Kidney glomerular epithelial cell (primary cell): ENCODE data around the gene SRD5A1.
A peak's percentile ranks its signal among the peaks of the same experiment; 100 is the strongest.

ENCODE experiments used
- DNase-seq: peaks from one replicate; lab custom pipeline; 2025; lab: John Stamatoyannopoulos, UW

The SRD5A1 gene

DNA sequence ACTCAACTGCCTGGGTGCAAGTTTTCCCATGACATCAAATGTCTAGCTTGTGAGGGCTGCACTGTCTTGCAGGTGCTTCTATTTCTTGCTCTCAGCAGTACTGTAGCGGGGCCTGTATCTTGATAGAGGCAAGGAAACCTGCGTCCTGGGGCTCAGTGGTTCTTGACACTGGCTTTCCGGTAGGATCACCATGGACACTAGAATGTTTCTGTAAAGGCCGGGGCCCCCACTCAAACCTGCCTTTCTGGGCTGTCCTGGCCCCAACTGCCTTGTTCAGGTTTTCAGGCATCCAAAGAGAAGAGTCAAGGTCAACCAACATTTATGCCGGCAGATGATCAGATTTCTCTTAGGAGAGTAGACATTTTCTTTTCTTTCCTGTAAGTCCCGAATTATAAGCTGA is 53.3 kb downstream of the SRD5A1 start:
- DNase-seq, result no peak

DNA sequence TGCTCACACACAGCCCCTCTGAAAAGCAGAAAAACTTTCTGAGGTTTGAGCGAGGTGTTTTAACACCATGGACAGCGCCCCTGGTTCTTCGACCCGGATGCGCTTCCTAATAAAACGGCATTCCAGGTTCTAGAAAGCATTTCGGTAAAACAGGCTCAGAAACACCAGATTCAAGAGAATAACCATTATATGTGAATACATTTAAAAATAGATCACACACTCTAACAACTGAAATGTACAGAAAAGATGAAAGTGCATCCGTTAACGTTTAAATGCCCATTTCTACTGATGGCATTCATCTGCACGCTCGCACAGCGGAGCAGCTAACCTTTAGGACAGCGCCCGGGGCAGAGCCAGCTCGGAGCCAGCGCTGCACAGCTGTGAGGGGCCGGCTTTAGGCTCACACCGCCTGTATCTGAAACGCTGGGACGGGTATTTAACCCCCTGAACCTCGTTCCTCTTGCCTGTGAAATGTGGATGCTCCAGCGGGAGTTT is 53.7 kb downstream of the SRD5A1 start:
- peak; percentile 53 for DNase-seq

DNA sequence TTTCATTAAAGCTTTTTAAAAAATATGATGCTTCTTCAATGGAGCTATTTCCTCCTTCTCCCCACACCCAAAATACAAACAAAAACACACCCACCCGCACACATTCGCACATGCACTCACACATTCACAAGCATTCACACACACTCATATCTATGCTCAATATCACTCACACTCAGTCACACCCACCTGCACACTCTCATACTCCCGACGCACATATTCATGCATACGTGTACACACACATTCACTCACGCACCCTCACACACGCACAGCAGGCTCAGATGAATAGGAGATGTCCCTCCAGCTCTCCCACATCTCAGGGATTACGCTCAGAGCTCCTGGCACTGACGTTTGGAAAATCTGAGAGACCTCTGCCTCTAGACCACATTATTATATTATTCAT is 54.3 kb downstream of the SRD5A1 start:
- DNase-seq, result no peak

DNA sequence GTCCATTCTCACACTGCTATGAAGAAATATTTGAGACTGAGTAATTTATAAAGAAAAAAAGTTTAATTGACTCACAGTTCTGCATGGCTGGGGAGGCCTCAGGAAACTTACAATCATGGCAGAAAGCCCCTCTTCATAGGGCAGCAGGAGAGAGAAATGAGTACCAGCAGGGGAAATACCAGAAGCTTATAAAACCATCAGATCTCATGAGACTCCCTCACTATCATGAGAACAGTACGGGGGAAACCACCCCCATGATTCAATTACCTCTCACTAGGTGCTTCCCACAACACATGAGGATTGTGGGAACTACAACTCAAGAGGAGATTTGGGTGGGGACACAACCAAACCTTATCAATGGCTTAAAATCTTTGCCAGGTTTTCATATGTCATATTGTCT is 59.7 kb downstream of the SRD5A1 start:
- no peak for DNase-seq

DNA sequence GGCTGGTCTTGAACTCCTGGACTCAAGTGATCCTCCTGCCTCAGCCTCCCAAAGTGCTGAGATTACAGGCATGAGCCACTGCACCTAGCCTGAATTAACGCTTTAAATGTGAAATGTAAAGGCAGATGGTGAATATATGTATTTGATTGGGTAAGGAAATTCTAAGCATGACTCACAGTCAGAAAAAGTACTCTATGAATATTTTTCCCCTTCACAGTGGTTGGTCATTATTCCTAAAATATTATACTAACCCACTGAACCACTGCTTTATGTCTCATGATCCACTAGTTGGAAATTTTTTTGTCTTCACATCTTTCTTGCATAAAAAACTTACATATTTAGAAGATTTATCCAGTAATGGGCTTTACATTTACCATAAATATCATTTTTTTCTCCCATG is 65.5 kb downstream of the SRD5A1 start:
- no peak for DNase-seq

DNA sequence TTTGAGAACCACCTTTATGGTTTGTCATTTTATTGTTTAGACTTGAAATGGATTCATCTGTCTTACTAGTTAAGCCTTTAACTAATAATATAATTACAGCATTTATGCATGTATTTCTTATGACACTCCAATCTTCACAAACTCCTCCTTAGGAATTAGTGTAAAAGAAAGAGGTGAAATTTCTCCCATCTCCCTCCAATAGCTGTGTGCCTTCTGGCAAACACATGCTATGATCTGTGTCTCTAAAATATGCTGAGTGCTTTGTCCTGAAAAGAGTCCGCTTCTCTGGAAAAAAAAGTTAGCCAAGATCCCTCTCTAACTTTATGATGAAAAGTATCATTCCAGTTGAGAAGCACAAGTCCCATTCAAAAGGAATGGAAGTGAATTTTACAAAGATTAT is 66.1 kb downstream of the SRD5A1 start:
- DNase-seq, result no peak

DNA sequence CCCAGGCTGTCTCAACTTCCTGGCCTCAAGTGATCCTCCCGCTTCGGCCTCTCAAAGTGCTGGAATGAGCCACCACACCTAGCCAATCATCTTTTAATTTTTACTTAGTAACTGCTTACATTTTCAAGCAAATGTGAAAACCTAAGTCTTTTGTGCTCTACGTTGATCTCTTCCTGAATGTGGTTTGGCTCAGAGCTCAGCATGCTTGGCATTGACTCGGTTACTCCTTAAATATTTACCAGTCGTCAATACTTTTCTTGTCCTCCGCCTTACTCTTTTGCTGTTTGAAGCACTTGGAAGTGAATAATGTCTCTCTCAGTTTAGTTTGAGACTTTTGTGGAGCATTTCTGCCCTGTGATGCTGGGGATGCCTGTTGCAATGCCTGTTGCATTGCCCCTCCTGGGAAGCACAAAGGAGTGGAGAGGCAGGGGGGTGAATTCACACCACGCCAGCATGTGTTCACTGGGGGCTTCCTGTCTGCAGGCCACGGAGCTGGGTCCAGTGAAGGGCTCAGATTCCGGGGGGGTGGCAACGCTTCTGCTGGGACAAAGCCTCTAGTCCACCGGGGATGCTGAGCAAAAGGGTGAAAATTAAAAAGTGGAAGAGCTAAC is 66.9 kb downstream of the SRD5A1 start:
- no peak for DNase-seq

DNA sequence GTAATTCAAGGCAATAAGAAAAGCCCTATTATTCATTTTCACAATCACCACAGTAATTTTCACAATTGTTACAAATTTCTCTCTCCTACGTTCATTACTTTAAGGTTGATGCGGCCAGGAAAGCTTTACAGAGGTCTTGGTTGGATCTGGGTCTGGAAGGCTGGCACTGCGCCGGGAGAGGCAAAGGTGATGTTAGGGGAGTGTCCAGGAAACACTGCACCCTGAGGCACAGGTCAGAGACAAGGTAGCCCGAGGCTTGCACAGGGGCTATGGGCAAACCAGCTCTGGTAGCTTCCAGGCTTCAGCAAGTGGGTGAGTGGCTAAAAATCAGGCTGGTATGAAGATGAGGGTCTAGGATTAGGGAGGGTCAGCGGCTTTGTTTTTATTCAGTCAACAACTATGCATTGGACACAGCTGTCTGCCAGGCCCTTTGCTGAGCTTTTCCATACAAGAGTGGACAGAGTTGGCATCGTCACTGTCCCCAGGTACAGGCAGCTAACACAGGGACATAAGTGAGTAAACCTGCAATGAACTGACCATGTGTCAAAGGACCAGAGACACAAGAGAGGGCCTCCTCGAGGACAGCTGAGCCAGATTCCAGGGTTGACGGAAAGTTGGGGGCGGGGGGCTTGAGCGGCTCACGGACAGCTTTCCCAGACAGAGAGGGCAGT is 67.6 kb downstream of the SRD5A1 start:
- no peak for DNase-seq

DNA sequence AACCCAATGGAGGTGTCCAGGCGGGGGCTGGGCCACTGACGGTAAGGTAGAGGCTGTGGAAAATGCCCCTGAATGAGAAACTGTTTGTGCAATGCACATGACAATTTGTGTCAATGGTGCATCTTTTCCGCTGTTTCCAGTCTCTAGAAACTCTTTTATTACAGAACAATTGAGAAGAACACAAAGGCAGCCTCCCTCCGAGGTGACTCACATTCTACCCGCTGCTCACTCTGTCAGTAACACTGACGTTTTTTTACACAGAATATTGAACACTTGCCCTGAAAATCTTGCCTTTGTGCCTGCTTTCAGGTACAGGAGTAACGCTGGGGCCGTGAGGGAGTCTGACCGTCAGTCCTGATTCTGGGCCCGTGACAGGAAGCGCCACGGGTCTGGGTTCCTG is 68.3 kb downstream of the SRD5A1 start:
- no peak for DNase-seq

DNA sequence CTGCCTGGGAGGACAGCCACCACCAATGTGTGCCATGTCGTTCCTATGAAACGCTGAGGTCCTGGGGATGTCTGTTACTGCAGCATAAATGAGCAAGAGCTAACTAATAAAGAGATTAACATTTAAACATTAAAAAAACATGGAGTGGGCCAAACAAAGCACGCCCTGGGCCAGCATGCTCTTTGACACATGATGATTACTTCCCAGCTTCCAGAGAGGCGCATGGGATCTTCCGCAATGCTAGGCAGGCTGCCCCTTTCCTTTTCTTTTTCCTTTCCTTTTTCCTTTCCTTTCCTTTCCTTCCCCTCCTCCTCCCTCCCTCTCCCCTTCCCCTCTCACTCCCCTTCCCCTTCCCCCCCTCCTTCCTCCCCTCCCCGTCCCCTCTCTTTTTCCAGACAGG is 69.4 kb downstream of the SRD5A1 start:
- DNase-seq, result no peak

DNA sequence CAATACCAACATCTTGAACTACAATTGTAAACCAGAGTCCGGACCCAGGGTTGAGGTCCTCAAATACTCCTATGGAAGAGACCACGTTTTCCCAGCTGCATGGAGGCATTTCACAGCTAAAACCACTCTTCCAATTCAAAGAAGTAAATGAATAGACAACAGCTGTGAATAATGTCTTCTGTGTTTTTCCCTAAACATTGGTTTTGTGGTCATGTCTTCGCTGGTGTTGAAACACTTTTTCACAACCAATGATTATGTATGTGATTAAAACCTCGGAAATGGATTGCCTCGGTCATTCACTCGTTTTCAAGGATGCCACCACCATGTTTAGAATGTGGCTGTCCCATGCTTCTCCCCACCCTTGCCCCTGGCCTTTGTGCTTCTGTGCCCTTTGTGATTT is 70.6 kb downstream of the SRD5A1 start:
- DNase-seq, result no peak

DNA sequence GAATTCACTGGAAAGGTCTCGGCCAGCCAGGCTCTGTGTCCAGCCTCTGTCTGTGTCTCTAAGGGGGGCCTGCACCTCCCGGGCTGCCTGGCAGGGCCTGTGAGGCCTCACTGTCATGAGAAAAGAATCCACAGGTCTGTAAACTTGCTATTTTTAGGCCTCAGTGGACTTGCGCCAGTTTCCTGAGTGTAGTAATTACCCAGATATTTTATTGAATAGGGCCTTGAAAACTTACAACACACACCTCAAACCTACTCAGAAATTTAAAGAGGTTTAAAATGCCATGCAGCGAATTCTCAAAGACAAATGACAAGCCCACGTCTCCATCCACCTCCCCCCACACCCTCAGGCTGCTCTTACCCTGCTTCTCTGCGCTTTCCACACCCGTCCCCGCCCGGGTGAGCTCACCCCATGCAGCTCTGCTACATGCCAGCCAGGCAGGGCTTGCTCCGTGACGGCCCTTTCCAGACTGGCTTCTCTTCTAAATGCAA is 71.2 kb downstream of the SRD5A1 start:
- peak; percentile 70 for DNase-seq

DNA sequence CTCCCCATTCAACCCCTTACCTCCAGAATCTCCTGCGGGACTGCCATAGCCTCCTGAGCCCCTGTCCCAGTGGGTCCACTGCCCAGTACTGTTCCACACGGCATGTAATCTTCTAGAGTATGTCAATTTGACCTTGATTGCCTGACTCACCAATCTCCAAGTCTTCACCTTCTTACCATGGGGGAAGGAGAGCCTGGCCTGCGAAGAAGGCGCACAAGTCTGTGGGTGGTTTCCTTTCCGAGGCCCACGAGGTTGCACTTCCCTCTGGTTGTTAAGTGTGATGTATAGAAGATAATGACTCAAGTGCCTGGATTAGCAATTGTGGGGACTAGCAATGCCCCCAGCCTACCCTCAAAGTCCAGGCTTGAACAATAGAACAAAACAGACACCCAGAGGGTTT is 71.8 kb downstream of the SRD5A1 start:
- DNase-seq, result no peak

DNA sequence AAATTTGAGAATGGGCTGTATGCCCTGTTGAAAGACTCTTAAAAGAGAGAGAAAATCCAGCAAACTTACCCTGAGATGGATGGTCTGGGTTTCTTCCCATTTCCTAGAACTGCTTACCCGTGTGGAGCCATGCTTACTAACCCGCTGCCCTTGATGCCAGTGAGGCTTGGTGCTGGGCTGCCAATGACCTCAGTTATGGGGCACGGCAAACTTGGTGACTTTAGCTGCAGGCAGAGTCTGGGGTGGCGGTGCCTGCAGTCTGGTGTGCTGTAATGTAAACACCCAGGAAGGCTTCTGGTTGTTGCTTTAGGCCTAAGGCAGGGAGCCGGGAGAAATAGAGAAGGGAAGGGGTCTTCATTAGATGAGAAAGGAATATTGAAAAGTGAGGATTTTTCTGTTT is 72.7 kb downstream of the SRD5A1 start:
- DNase-seq, result no peak

DNA sequence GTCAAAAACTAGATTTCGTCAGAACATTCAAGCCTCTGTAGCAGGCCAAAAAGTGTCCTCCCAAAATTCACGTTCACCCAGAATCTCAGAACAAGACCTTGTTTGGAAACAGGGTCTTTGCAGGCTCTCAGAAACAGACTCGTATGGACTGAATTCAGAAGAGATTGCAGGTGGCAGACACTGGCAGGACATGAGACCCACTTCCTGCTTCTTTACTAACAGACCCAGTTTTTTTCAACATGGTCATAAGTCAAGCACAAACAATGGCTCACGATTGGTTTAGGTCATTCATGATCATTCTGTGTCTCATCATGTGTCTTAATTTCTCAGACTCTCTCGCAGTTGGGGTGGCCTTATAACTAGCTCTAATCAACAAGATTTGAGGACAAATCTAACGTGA is 74.6 kb downstream of the SRD5A1 start:
- no peak for DNase-seq

DNA sequence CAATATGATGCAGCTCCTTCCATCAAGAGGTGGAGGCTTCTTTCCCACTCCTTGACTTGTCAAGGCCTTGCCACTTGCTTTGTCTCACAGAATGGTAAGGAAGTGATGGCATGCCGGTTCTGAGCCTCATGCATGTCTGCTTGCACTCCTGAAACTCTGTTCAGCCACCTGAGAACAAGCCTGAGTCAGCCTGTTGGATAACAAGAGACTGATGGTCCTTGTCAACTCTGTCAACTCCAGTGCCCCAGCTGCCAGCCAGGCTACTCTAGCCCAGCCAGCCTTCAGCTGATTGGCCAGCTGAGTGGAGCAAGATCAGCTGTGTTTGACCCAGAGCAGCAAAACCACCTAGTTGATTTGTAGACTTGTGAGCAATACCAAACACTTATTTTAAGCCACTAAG is 75.6 kb downstream of the SRD5A1 start:
- DNase-seq, result no peak

DNA sequence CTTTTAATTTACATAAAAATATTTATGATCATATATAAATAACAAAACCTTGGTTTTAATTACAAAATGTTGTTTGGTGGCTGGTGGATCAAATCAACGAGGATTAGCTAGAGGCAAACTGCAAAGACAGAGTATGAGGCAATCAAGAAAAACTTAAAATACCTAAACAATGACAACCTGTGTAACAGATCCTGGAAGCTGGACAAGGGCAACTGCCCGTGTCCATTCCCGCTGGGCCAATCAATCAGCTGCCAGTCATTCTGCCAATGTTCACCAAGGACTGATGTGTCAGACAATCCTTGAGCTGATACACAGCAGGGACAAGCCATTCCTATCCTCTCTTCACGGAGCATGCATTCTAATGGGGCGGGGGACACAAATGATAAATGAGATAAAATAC is 76.8 kb downstream of the SRD5A1 start:
- peak; percentile 53 for DNase-seq

DNA sequence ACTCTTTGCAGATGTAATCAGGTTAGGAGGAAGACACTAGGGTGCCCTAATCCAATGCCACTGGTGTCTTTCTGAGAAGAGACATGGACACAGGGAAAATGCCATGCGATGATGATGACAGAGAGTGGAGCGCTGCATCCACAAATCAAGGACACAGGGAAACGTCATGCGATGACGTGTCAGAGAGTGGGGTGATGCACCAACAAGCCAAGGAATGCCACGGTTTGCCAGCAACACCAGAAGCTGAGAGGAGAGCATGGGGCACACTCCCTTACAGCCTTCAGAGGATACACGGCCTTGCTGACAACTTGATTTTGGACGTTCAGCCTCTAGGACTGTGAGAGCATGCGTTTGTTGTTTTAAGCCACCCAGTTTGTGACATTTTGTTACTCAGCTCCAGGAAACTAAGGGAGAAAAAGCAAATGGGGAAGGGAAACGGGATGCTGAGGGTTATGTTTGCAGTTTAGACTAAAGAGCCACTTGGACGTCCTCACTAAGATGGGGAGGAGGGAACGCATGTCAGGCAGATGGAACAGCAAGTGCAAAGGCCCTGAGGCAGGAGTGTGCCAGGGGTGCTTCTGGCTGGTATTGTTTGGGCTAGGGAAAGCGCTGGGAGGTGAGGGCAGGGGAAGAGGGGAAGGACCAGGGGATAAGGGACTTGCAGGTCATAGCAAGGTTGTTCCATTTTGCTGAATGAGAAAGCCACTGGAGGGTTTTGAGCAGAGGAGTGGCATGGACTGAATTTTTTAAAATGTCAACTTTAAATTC is 77.5 kb downstream of the SRD5A1 start:
- no peak for DNase-seq

DNA sequence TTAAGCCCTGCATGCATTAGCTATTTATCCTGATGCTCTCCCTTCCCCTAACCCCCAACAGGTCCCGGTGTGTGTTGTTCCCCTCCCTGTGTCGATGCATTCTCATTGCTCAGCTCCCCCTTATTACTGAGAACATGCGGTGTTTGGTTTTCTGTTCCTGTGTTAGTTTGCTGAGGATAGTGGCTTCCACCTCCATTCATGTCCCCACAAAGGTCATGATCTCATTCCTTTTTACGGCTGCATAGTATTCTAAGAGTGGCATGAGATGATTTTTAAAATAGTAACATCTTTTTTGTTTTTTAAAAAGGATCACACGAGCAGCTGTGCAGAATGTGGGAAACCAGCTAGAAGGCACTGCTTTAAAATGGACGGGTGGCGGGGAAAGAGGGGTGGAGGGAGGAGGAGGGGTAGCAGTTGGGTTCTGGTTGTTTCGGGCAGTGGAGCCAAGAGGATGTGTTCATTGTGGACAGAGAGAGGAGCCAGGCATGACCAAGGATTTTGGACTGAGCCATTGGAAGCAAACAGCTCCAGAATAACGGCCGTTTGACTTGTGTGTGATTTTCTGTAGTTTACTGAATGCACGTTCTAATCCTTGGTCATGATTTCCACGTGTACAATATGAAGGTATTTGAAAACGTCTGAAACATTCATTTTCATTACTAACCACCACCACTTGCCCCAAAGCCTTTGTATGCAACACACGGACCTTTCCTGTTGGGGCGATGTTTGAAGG is 78.3 kb downstream of the SRD5A1 start:
- peak; percentile 21 for DNase-seq

DNA sequence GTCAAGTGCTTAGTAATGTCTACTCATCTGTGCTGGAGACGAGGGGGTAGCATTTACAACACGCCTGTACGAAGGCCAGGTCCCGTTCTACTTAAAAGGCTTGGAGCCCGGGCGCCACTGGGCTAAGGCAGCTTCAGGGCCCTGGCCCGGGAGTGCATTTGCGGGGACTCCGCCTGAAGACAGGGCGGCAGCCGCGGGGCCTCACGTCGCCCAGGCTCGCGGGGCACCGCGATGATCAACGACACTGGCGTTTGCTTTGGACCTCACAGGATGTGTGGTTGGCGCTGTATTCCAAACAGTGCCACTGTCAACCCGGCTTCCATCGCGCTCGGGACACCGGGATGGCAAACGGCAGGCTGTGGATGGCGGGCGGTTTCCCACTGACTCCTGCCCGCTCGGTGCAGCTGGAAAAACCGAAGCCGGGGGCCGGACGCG is 78.9 kb downstream of the SRD5A1 start:
- DNase-seq, result no peak

DNA sequence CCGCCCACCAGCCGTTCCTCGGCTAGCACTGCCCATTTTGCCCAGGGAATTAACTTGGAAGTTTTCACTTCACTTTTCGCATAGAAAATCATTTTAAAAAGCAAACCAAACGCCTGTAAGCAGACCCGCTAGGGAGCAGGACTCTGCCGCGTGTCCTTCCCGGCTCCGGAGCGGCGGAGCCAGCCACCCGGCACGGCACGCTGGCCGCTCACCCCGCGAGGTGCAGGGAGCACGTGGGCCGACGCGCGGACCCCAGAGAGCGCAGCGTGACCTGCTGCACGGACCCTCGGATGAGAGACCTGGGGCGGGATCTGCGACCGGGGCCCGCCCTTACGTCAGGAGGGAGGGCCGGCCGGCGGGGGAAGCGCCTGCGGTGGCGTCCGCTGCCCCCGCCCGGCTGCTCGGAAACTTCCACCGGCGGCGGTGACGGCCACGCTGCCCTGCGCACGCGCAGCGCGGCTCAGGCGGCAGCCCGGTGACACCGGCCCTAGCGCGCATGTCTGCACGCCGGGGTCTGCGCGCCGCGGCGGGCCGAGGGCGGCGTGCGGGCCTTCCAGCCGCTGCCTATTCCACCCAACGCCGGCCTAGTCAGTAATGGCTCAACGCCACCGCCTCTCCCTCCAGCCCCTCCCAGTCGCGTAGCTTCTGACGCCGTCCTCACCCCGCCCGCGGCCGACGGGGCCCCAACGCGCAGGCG is 79.5 kb downstream of the SRD5A1 start:
- peak; percentile 94 for DNase-seq
